ENCODE data around the gene SMAD6.

SMAD6 gene

GRCh38 chr15:66720206-66721010 is 18.4 kb downstream of the SMAD6 start:
- Histone ChIP-seq H3K4me3 (ENCODE audit: low read length) (no peak overlapping the region), H3K9me3 (ENCODE audit: control insufficient read depth, insufficient read depth, low read length) (no peaks in the 10 kb centered on the region), H3K27me3 (ENCODE audit: control insufficient read depth, insufficient read depth, low read length) (no peaks in the 10 kb centered on the region), H3K36me3 (ENCODE audit: control insufficient read depth, insufficient read depth, low read length) (0 out of 2 replicates have a peak, but pooled peaks cover 5% of the 10 kb centered on the region), H3K4me1 (ENCODE audit: control insufficient read depth, insufficient read depth, low read length) (no peaks in the 10 kb centered on the region), H3K27ac (ENCODE audit: low read length) (no peak overlapping the region)
- WGBS (ENCODE audit: insufficient coverage, insufficient read length): no CpG with 5 or more reads among the region's 9 CpGs
- no peak for DNase-seq (ENCODE audit: low read depth, low spot score)

GRCh38 chr15:66721020-66721419 is 19.0 kb downstream of the SMAD6 start:
- Histone ChIP-seq H3K27ac (ENCODE audit: low read length) (no peak overlapping the region), H3K4me1 (ENCODE audit: control insufficient read depth, insufficient read depth, low read length) (no peaks in the 10 kb centered on the region), H3K27me3 (ENCODE audit: control insufficient read depth, insufficient read depth, low read length) (no peaks in the 10 kb centered on the region), H3K9me3 (ENCODE audit: control insufficient read depth, insufficient read depth, low read length) (no peaks in the 10 kb centered on the region), H3K36me3 (ENCODE audit: control insufficient read depth, insufficient read depth, low read length) (0 out of 2 replicates have a peak, but pooled peaks cover 5% of the 10 kb centered on the region), H3K4me3 (ENCODE audit: low read length) (no peak overlapping the region)
- no CpG with 5 or more reads among the region's 8 CpGs for WGBS (ENCODE audit: insufficient coverage, insufficient read length)
- no peak for DNase-seq (ENCODE audit: low read depth, low spot score)

GRCh38 chr15:66721501-66721937 is 19.5 kb downstream of the SMAD6 start:
- WGBS (ENCODE audit: insufficient coverage, insufficient read length): no CpG with 5 or more reads among the region's 4 CpGs
- H3K27ac ChIP-seq (ENCODE audit: low read length): no peak overlapping the region
- H3K4me3 ChIP-seq (ENCODE audit: low read length): no peak overlapping the region
- H3K4me1 ChIP-seq (ENCODE audit: control insufficient read depth, insufficient read depth, low read length): no peaks in the 10 kb centered on the region
- no peak for DNase-seq (ENCODE audit: low read depth, low spot score)
- no peaks in the 10 kb centered on the region for H3K27me3 ChIP-seq (ENCODE audit: control insufficient read depth, insufficient read depth, low read length)
- H3K36me3 ChIP-seq (ENCODE audit: control insufficient read depth, insufficient read depth, low read length): 0 out of 2 replicates have a peak, but pooled peaks cover 5% of the 10 kb centered on the region
- H3K9me3 ChIP-seq (ENCODE audit: control insufficient read depth, insufficient read depth, low read length): no peaks in the 10 kb centered on the region

- Histone ChIP-seq H3K4me3 (ENCODE audit: low read length) (no peak overlapping the region), H3K36me3 (ENCODE audit: control insufficient read depth, insufficient read depth, low read length) (0 out of 2 replicates have a peak, but pooled peaks cover 2% of the 10 kb centered on the region), H3K9me3 (ENCODE audit: control insufficient read depth, insufficient read depth, low read length) (no peaks in the 10 kb centered on the region), H3K27me3 (ENCODE audit: control insufficient read depth, insufficient read depth, low read length) (no peaks in the 10 kb centered on the region), H3K4me1 (ENCODE audit: control insufficient read depth, insufficient read depth, low read length) (no peaks in the 10 kb centered on the region), H3K27ac (ENCODE audit: low read length) (no peak overlapping the region)
- WGBS (ENCODE audit: insufficient coverage, insufficient read length): no CpG with 5 or more reads among the region's 6 CpGs
- no peak for DNase-seq (ENCODE audit: low read depth, low spot score)
These were observed 19.9 kb downstream of the SMAD6 start for GRCh38 chr15:66721954-66722353.

GRCh38 chr15:66722757-66723540 is 20.9 kb downstream of the SMAD6 start:
- Histone ChIP-seq H3K9me3 (ENCODE audit: control insufficient read depth, insufficient read depth, low read length) (no peaks in the 10 kb centered on the region), H3K27me3 (ENCODE audit: control insufficient read depth, insufficient read depth, low read length) (no peaks in the 10 kb centered on the region), H3K4me1 (ENCODE audit: control insufficient read depth, insufficient read depth, low read length) (no peaks in the 10 kb centered on the region), H3K36me3 (ENCODE audit: control insufficient read depth, insufficient read depth, low read length) (no peaks in the 10 kb centered on the region), H3K4me3 (ENCODE audit: low read length) (no peak overlapping the region), H3K27ac (ENCODE audit: low read length) (no peak overlapping the region)
- DNase-seq (ENCODE audit: low read depth, low spot score): no peak
- no CpG with 5 or more reads among the region's 5 CpGs for WGBS (ENCODE audit: insufficient coverage, insufficient read length)

- no CpG with 5 or more reads among the region's 1 CpG for WGBS (ENCODE audit: insufficient coverage, insufficient read length)
- Histone ChIP-seq H3K4me3 (ENCODE audit: low read length) (no peak overlapping the region), H3K27ac (ENCODE audit: low read length) (no peak overlapping the region), H3K27me3 (ENCODE audit: control insufficient read depth, insufficient read depth, low read length) (no peaks in the 10 kb centered on the region), H3K9me3 (ENCODE audit: control insufficient read depth, insufficient read depth, low read length) (no peaks in the 10 kb centered on the region), H3K36me3 (ENCODE audit: control insufficient read depth, insufficient read depth, low read length) (no peaks in the 10 kb centered on the region), H3K4me1 (ENCODE audit: control insufficient read depth, insufficient read depth, low read length) (no peaks in the 10 kb centered on the region)
- no peak for DNase-seq (ENCODE audit: low read depth, low spot score)
These were observed 22.0 kb downstream of the SMAD6 start for GRCh38 chr15:66723826-66724731.

GRCh38 chr15:66724732-66725463 is 22.9 kb downstream of the SMAD6 start:
- WGBS (ENCODE audit: insufficient coverage, insufficient read length): no CpG with 5 or more reads among the region's 14 CpGs
- no peak overlapping the region for H3K27ac ChIP-seq (ENCODE audit: low read length)
- no peak for DNase-seq (ENCODE audit: low read depth, low spot score)

GRCh38 chr15:66725464-66725785 is 23.4 kb downstream of the SMAD6 start:
- DNase-seq (ENCODE audit: low read depth, low spot score): no peak
- Histone ChIP-seq H3K27me3 (ENCODE audit: control insufficient read depth, insufficient read depth, low read length) (no peaks in the 10 kb centered on the region), H3K9me3 (ENCODE audit: control insufficient read depth, insufficient read depth, low read length) (no peaks in the 10 kb centered on the region), H3K36me3 (ENCODE audit: control insufficient read depth, insufficient read depth, low read length) (no peaks in the 10 kb centered on the region), H3K27ac (ENCODE audit: low read length) (no peak overlapping the region), H3K4me1 (ENCODE audit: control insufficient read depth, insufficient read depth, low read length) (0 out of 2 replicates have a peak, but pooled peaks cover 3% of the 10 kb centered on the region), H3K4me3 (ENCODE audit: low read length) (no peak overlapping the region)

More at GRCh38 chr15:66724732-66725463, 22.9 kb downstream of the SMAD6 start:
- Histone ChIP-seq H3K4me1 (ENCODE audit: control insufficient read depth, insufficient read depth, low read length) (0 out of 2 replicates have a peak, but pooled peaks cover 2% of the 10 kb centered on the region), H3K4me3 (ENCODE audit: low read length) (no peak overlapping the region), H3K36me3 (ENCODE audit: control insufficient read depth, insufficient read depth, low read length) (no peaks in the 10 kb centered on the region), H3K9me3 (ENCODE audit: control insufficient read depth, insufficient read depth, low read length) (no peaks in the 10 kb centered on the region), H3K27me3 (ENCODE audit: control insufficient read depth, insufficient read depth, low read length) (no peaks in the 10 kb centered on the region)

- Histone ChIP-seq H3K9me3 (ENCODE audit: control insufficient read depth, insufficient read depth, low read length) (no peaks in the 10 kb centered on the region), H3K36me3 (ENCODE audit: control insufficient read depth, insufficient read depth, low read length) (no peaks in the 10 kb centered on the region), H3K27ac (ENCODE audit: low read length) (no peak overlapping the region), H3K27me3 (ENCODE audit: control insufficient read depth, insufficient read depth, low read length) (no peaks in the 10 kb centered on the region), H3K4me1 (ENCODE audit: control insufficient read depth, insufficient read depth, low read length) (0 out of 2 replicates have a peak, but pooled peaks cover 3% of the 10 kb centered on the region), H3K4me3 (ENCODE audit: low read length) (no peak overlapping the region)
- no CpG with 5 or more reads among the region's 2 CpGs for WGBS (ENCODE audit: insufficient coverage, insufficient read length)
- no peak for DNase-seq (ENCODE audit: low read depth, low spot score)
These were observed 24.4 kb downstream of the SMAD6 start for GRCh38 chr15:66726386-66726785.

Data from iPS DF 6.9 (cell line).